H1 (cell line): ENCODE data around the gene NR2E1. TPM values are rescaled to one million over a fixed set of nuclear protein-coding genes. Genes with fewer than 3 reads are reported as not detected.

ENCODE experiments used
- CTCF ChIA-PET: fragments of 300-600 bp; sonication (Branson Sonifier 250); formaldehyde crosslinking; loops from one replicate; lab custom pipeline; 2021; ENCODE audit not compliant: partially characterized antibody; lab: Charles Lee
- POLR2A ChIA-PET: fragments of 300-600 bp; sonication (Branson Sonifier 250); formaldehyde crosslinking; loops from one replicate; lab custom pipeline; 2021; ENCODE audit warnings: inconsistent platforms; ENCODE audit not compliant: partially characterized antibody; lab: Charles Lee
- DNase-seq, 2 experiments: peaks; one replicate each; pipeline versions ENCODE4 v3.0.0 to v3.0.0-alpha.2; 2010 to 2022; ENCODE audit warnings: low spot score in 2 of 2, low read depth in 1 of 2, mixed read lengths in 1 of 2
- FAIRE-seq: peaks from 2 replicates; lab custom pipeline; 2011; peaks lifted over from hg19 to GRCh38; lab: Jason Lieb, UNC
- H2AFZ ChIP-seq: 2 replicates; pipeline ENCODE4 v1.8.1; 2012; ENCODE audit warnings: low read length, inconsistent platforms
- H2AK5ac ChIP-seq: 2 replicates; pipeline ENCODE4 v1.6.1; 2013; ENCODE audit warnings: low read depth, low read length
- H2BK120ac ChIP-seq: replicated peaks from 2 replicates; pipeline ENCODE3; 2013; ENCODE audit warnings: low read depth, low read length, inconsistent platforms
- H2BK12ac ChIP-seq: 2 replicates; pipeline ENCODE4 v1.6.1; 2013; ENCODE audit warnings: low read depth, low read length
- H2BK15ac ChIP-seq: 2 replicates; pipeline ENCODE4 v1.6.1; 2013; ENCODE audit warnings: low read length
- H2BK20ac ChIP-seq: 2 replicates; pipeline ENCODE4 v1.6.1; 2013; ENCODE audit warnings: low read length
- H2BK5ac ChIP-seq: 2 replicates; pipeline ENCODE4 v1.6.1; 2013; ENCODE audit warnings: low read depth, low read length
- H3K14ac ChIP-seq: 2 replicates; pipeline ENCODE4 v1.6.1; 2013; ENCODE audit warnings: inconsistent platforms; ENCODE audit not compliant: insufficient read length
- H3K18ac ChIP-seq: 2 replicates; pipeline ENCODE4 v1.6.1; 2013; ENCODE audit warnings: low read length; ENCODE audit errors: extremely low read depth
- H3K23ac ChIP-seq: 2 replicates; pipeline ENCODE4 v1.6.1; 2013; ENCODE audit warnings: inconsistent platforms; ENCODE audit not compliant: insufficient read length
- H3K23me2 ChIP-seq: 2 replicates; pipeline ENCODE4 v1.6.1; 2013; ENCODE audit warnings: low read depth, low read length
- H3K27ac ChIP-seq: 2 replicates; pipeline ENCODE4 v1.6.1; 2011; ENCODE audit warnings: low read depth, low read length, inconsistent platforms
- H3K27me3 ChIP-seq, 4 experiments: replicated peaks in 1 of 4; 1 replicate in 1 of 4; 2 replicates in 3 of 4; pipeline versions ENCODE4 v1.6.1 to v1.8.1; 2011 to 2013; ENCODE audit warnings: low read length in 3 of 4, mild to moderate bottlenecking in 3 of 4, inconsistent platforms in 2 of 4, mixed read lengths in 2 of 4, moderate library complexity in 1 of 4; ENCODE audit not compliant: control insufficient read depth in 3 of 4, insufficient read depth in 3 of 4; ENCODE audit errors: extremely low read depth in 1 of 4
- H3K36me3 ChIP-seq, 4 experiments: 2 replicates each; pipeline versions ENCODE4 v1.6.1 to v1.8.1; 2011 to 2013; ENCODE audit warnings: mild to moderate bottlenecking in 4 of 4, low read length in 3 of 4, moderate library complexity in 2 of 4, control low read depth in 1 of 4, inconsistent platforms in 1 of 4; ENCODE audit not compliant: insufficient read depth in 4 of 4, control insufficient read depth in 2 of 4
- H3K4ac ChIP-seq: replicated peaks from 2 replicates; pipeline ENCODE3; 2013; ENCODE audit warnings: low read length, low read depth, mixed read lengths, inconsistent platforms; ENCODE audit not compliant: insufficient read length
- H3K4me1 ChIP-seq, 4 experiments: replicated peaks in 1 of 4; 1 replicate in 1 of 4; 2 replicates in 3 of 4; pipeline versions ENCODE4 v1.6.1 to v1.8.1; 2011 to 2013; ENCODE audit warnings: low read length in 3 of 4, inconsistent platforms in 2 of 4, mixed read lengths in 1 of 4; ENCODE audit not compliant: insufficient read depth in 4 of 4, control insufficient read depth in 3 of 4
- H3K4me2 ChIP-seq, 2 experiments: 2 replicates each; pipeline versions ENCODE4 v1.6.1 to v1.8.1; 2011 to 2013; ENCODE audit warnings: low read depth in 2 of 2, low read length in 2 of 2, control low read depth in 1 of 2, inconsistent platforms in 1 of 2, mild to moderate bottlenecking in 1 of 2; ENCODE audit not compliant: insufficient read depth in 1 of 2
- H3K4me3 ChIP-seq, 4 experiments: fragments of 200-600, 300-600 bp in 1 of 4; sonication (generic), shearing (Covaris generic), sonication (Bioruptor Twin) in 1 of 4; 2 replicates each; pipeline versions ENCODE4 v1.5.1 to v1.8.1; 2011 to 2016; ENCODE audit warnings: low read length in 4 of 4, low read depth in 3 of 4, control low read depth in 2 of 4, inconsistent platforms in 2 of 4, mild to moderate bottlenecking in 2 of 4, mixed read lengths in 1 of 4, moderate library complexity in 1 of 4; ENCODE audit not compliant: insufficient read depth in 2 of 4; ENCODE audit errors: extremely low read depth in 1 of 4
- H3K56ac ChIP-seq: replicated peaks from 2 replicates; pipeline ENCODE3; 2013; ENCODE audit warnings: low read depth, mild to moderate bottlenecking, mixed read lengths, low read length, inconsistent platforms; ENCODE audit not compliant: insufficient read length
- H3K79me1 ChIP-seq: 2 replicates; pipeline ENCODE4 v1.6.1; 2013; ENCODE audit warnings: low read depth, low read length, control low read depth
- H3K79me2 ChIP-seq, 2 experiments: 2 replicates each; pipeline versions ENCODE4 v1.6.1 to v1.8.1; 2012 to 2013; ENCODE audit warnings: low read length in 2 of 2, mild to moderate bottlenecking in 2 of 2, inconsistent platforms in 1 of 2; ENCODE audit not compliant: insufficient read depth in 2 of 2, control insufficient read depth in 1 of 2
- H3K9ac ChIP-seq, 4 experiments: replicated peaks in 1 of 4; 1 replicate in 1 of 4; 2 replicates in 3 of 4; pipeline versions ENCODE4 v1.6.1 to v1.8.1; 2011 to 2013; ENCODE audit warnings: low read depth in 3 of 4, low read length in 3 of 4, control low read depth in 2 of 4, mild to moderate bottlenecking in 2 of 4, moderate library complexity in 2 of 4, inconsistent platforms in 1 of 4; ENCODE audit errors: extremely low read depth in 1 of 4
- H3K9me3 ChIP-seq, 2 experiments: 2 replicates each; pipeline versions ENCODE4 v1.6.1 to v1.8.1; 2012 to 2013; ENCODE audit warnings: mild to moderate bottlenecking in 2 of 2, moderate library complexity in 2 of 2, control low read depth in 1 of 2, inconsistent platforms in 1 of 2, low read depth in 1 of 2, low read length in 1 of 2, mixed read lengths in 1 of 2; ENCODE audit not compliant: insufficient read depth in 2 of 2
- H4K20me1 ChIP-seq, 2 experiments: replicated peaks in 1 of 2; 2 replicates each; pipeline versions ENCODE3 to v1.8.1; 2011 to 2013; ENCODE audit warnings: inconsistent platforms in 2 of 2, low read length in 2 of 2, mild to moderate bottlenecking in 1 of 2; ENCODE audit not compliant: insufficient read depth in 2 of 2, control insufficient read depth in 1 of 2
- H4K5ac ChIP-seq: 2 replicates; pipeline ENCODE4 v1.6.1; 2013; ENCODE audit warnings: low read length, low read depth, mixed read lengths, inconsistent platforms; ENCODE audit not compliant: insufficient read length
- H4K8ac ChIP-seq: 2 replicates; pipeline ENCODE4 v1.8.0; 2013; ENCODE audit warnings: mild to moderate bottlenecking, moderate library complexity, low read length, inconsistent platforms; ENCODE audit not compliant: insufficient read depth; ENCODE audit errors: extremely low read depth
- H4K91ac ChIP-seq: replicated peaks from 2 replicates; pipeline ENCODE3; 2013; ENCODE audit warnings: low read length, mixed read lengths, inconsistent platforms; ENCODE audit not compliant: insufficient read length
- CBX8 ChIP-seq: fragments of 300-800, 300-1000 bp; sonication (generic); IDR thresholded peaks from 2 replicates; pipeline ENCODE4 v1.7.1; 2016; ENCODE audit warnings: low read depth, low read length, borderline replicate concordance
- CTBP2 ChIP-seq: IDR thresholded peaks from 2 replicates; pipeline ENCODE4 v1.7.0; 2011; ENCODE audit warnings: borderline replicate concordance, mild to moderate bottlenecking, moderate library complexity, mixed read lengths, low read length; ENCODE audit not compliant: insufficient read depth, insufficient read length
- JUN ChIP-seq: IDR thresholded peaks from 2 replicates; pipeline ENCODE4 v1.6.1; 2011; ENCODE audit warnings: low read depth, mild to moderate bottlenecking, improper control_type of control experiment, low read length
- POU5F1 ChIP-seq: IDR thresholded peaks from 2 replicates; pipeline ENCODE4 v1.6.1; 2011; ENCODE audit warnings: low read depth, mild to moderate bottlenecking, low read length, moderate library complexity
- RNF2 ChIP-seq: fragments of 200-900, 300-1000 bp; sonication (generic); IDR thresholded peaks from 2 replicates; pipeline ENCODE4 v1.7.1; 2016; ENCODE audit warnings: borderline replicate concordance, low read depth, mild to moderate bottlenecking, antibody characterized with exemption, low read length; ENCODE audit not compliant: poor library complexity, severe bottlenecking; ENCODE audit errors: missing control alignments
- SIN3A ChIP-seq, 2 experiments: IDR thresholded peaks in 1 of 2; conservative IDR thresholded peaks in 1 of 2; 2 replicates each; pipeline ENCODE4 v1.6.1; 2011 to 2012; ENCODE audit warnings: low read length in 2 of 2, improper control_type of control experiment in 1 of 2, low read depth in 1 of 2, mild to moderate bottlenecking in 1 of 2
- SUZ12 ChIP-seq: fragments of 200-600 bp; sonication (generic); IDR thresholded peaks from 2 replicates; pipeline ENCODE4 v1.6.1; 2012; ENCODE audit warnings: mild to moderate bottlenecking, inconsistent platforms, low read length, moderate library complexity, mixed read lengths
- TEAD4 ChIP-seq: IDR thresholded peaks from 2 replicates; pipeline ENCODE4 v1.6.1; 2012; ENCODE audit warnings: low read depth, low read length, inconsistent platforms, mixed read lengths
- WGBS, 2 experiments: shearing (Covaris generic) in 1 of 2; methylation state at CpG; one replicate each; pipeline versions ENCODE4 v1.1.6 to v1.1.7; 2013 to 2015; ENCODE audit warnings: low lambda C conversion rate in 2 of 2, mixed read lengths in 2 of 2, inconsistent platforms in 1 of 2, low coverage in 1 of 2, missing lambda C conversion rate in 1 of 2; ENCODE audit not compliant: insufficient replicate concordance in 2 of 2, insufficient coverage in 1 of 2, insufficient read length in 1 of 2; ENCODE audit errors: extremely low coverage in 1 of 2, missing lambda C conversion rate in 1 of 2; 5-methylcytosine and 5-hydroxymethylcytosine counted together
- polyA plus RNA-seq, 7 experiments: library from polyadenylated mRNA; depleted of rRNA in 3 of 7; stranded (reverse) in 5 of 7; unstranded in 2 of 7; fragments of >200 nt in 5 of 7; fragments of 200-250 nt in 2 of 7; gene quantifications; 1 replicate in 5 of 7; 2 replicates in 1 of 7; 4 replicates in 1 of 7; pipeline versions ENCODE4 v1.2.1 to v1.2.3, GENCODE V29; 2011 to 2013; ENCODE audit warnings: missing spikeins in 2 of 7, mixed read lengths in 2 of 7
- total RNA-seq: library from RNA; stranded (reverse); fragmentation: NEBNext Ultra II Directional; extraction: Animal tissue kit (Norgen Biotek cat#: 25700); gene quantifications from 2 replicates; pipeline ENCODE4 v1.2.1, GENCODE V29; 2021

The NR2E1 gene
- total and polyA plus RNA-seq, 2 of the 8 experiments (the other 6 are each of a cell fraction or from before 2014, with no cell fraction given): not detected

DNA sequence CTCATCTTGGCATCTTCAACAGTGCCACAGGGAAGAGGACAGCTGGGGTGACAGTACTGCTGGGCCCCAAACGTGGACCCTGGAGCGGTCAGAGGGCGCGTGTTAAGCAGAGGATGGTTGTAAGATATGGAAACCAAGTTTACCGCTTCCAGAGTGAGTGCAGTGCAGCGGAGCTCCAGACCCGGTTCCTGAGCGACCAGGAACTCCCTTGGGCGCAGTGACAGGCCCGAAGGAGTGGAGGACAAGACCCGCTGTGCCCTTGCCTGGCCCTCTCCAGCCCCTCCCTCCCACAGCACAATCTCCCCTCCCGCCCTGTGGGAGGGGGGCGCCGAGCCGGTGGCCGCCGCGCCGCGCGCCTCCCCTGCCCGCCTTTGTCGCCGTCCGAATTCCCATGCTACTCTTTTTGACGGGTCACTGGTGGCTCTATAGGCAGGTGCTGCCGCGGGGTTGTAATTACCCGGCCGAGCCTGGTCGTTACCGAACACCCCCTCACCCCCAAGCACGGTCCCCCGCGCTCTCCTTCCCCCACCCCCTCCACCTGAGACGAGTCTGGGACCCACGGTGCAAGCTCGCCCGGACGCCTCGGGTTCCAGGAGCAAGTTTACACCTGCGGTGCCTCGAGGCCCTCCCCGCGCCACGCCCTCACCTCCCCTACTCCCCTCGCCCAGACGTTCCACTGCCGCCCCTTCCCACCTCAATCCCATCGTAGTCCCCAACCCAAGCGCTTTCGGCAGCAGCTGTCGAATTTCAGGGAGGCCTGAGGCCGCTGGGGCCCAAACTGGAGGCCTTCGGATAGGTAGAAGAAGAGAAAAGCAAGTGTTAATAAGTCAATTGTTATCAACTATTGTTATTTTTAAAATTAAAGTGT, 3.9 kb downstream of the NR2E1 start:
- peak overlapping the region; percentile 32; the same call in 1 of the 2 replicates for H3K18ac ChIP-seq
- peak overlapping the region in 3 of 4 experiments; percentile 7 to 49 (median 23); a peak in 4 of 8 replicates for H3K4me3 ChIP-seq
- H3K36me3 ChIP-seq: peaks cover 0 to 5% (median 0%) of the 10 kb centered on the region in 4 experiments; a peak in 1 of 8 replicates
- H3K4me2 ChIP-seq: peak overlapping the region; percentile 76 to 83
- H2AFZ ChIP-seq: no peak overlapping the region
- no peak overlapping the region for H3K4ac ChIP-seq
- no peak overlapping the region for H4K91ac ChIP-seq
- no peak for FAIRE-seq
- peak overlapping the region; percentile 92; the same call in 1 of the 2 replicates for H2BK12ac ChIP-seq
- peak in 1 of 2 experiments; percentile 63 for DNase-seq
- ChIA-PET CTCF (interaction anchor here (0.7 to 10.8 kb wide), 11 partner anchors 7 to 323 kb away, joined by 3 to 85 read pairs (median 6); no protein-coding TSS in a partner anchor), POLR2A (interaction anchor here (0.5 to 4.4 kb wide), 7 partner anchors 9 to 60 kb away, joined by 3 to 19 read pairs (median 3); no protein-coding TSS in a partner anchor)
- H4K20me1 ChIP-seq: peaks cover 28 to 35% of the 10 kb centered on the region in 2 experiments
- H3K23me2 ChIP-seq: peaks cover 5% of the 10 kb centered on the region; the same call in 1 of the 2 replicates
- H2AK5ac ChIP-seq: no peak overlapping the region
- no peak overlapping the region for H3K14ac ChIP-seq
- peaks cover 93 to 100% (median 97%) of the 10 kb centered on the region in 4 experiments for H3K27me3 ChIP-seq
- H2BK120ac ChIP-seq: no peak overlapping the region
- no peak overlapping the region for H3K9ac ChIP-seq
- H4K5ac ChIP-seq: no peak overlapping the region
- 3% methylated on average over 29 of the region's 55 CpGs; no CpG with 5 or more reads in 1 of the 2 experiments for WGBS, 2 experiments
- H3K23ac ChIP-seq: no peak overlapping the region
- H3K4me1 ChIP-seq: peaks cover 4 to 48% (median 35%) of the 10 kb centered on the region in 4 experiments
- no peaks in the 10 kb centered on the region for H3K9me3 ChIP-seq
- H2BK5ac ChIP-seq: no peak overlapping the region; the same call in 1 of the 2 replicates
- H3K56ac ChIP-seq: no peak overlapping the region
- no peaks in the 10 kb centered on the region for H3K79me2 ChIP-seq
- H4K8ac ChIP-seq: peak overlapping the region; percentile 57; the same call in 1 of the 2 replicates
- H3K27ac ChIP-seq: no peak overlapping the region
- no peak overlapping the region for H2BK20ac ChIP-seq
- no peaks in the 10 kb centered on the region for H3K79me1 ChIP-seq
- no peak overlapping the region; the same call in 1 of the 2 replicates for H2BK15ac ChIP-seq
- no peak for TF ChIP-seq JUN
- peak; percentile 92 for TF ChIP-seq RNF2
- 0 out of 2 replicates have a peak, but pooled peaks have one; percentile 21 for TF ChIP-seq CBX8
- no peak for TF ChIP-seq TEAD4
- TF ChIP-seq SUZ12: peak; percentile 82
- peak; percentile 32 for TF ChIP-seq CTBP2
- no peak for TF ChIP-seq SIN3A (conservative IDR thresholded peaks at IDR 0.05 in 1 of 2, IDR thresholded peaks at IDR 0.05 in 1 of 2; ENCODE audit: low read depth in 1 of 2, low read length in 2 of 2)
- no peak for TF ChIP-seq POU5F1
